Activated CD8-positive, alpha-beta memory T cell treated with anti-CD3 and anti-CD28 coated beads for 4 hours (primary cell): ENCODE measurements around the gene BMP4.

Experiments
- DNase-seq, 2 donors: peaks; one replicate each; pipeline ENCODE4 v3.0.0-alpha.2; 2020; ENCODE audit warnings: low read depth in 2 of 2

BMP4 gene

DNA sequence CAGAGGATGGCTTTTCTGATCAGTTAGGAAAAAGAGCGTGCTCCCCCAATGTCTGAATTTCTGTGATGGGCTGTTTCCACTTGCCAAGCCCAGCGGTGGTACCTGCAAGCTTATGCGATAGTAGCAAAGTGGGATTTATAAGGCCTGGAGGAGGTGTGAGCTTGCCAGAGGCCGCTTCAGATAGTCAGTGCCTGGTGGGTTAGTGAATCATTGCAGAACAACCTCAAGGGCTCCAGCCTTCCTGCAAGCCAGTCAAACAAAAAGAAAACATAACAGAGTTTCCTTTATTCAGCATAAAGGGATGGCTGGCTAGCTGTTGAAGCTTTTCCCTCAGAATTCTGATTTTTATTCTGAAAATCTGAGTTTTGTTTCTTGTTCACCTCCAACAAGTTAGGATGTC, 7.6 kb upstream of the BMP4 start:
- no peak for DNase-seq

DNA sequence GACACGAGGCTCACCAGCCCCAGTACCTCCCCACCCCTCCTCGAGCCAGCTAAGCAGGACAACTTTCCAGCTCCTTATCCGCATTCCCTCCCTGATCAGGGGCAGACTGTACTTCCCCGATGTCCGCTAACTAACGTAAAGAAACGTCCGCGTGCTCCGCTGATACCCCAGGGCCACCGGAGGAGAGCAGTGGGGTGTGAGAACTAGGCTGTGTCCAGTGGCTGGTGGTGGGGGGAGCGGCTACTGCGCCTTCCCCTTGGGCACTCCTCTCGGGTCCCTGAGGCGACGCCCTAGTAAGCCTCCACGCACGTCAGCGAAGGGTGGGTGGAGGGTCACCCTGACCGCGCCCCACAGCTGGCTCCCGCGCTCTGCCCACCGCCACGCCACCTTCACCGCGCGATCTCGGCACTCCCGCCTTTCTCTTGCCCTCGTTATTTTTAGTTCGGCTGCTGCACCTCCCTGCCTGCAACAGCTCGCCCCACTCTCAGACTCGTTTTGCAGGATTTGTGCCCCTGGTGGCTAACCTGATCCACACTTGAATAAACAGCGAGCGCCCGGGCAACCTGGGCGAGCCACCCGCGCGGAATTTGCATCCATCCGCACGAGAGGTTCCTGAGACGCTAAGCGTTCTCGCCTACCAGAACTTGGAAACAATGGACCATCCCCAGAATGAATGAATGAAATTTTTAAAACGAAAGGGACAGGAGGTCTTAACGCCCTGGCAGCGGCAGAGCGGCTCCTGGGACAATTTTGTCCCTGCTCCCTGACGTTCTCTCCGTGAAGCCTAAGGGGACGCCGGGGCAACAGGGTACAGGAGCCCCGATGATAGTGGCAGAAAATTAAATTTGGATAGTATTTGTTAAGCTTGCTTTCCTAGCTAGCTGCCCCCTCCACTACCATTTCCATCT, 6.9 kb upstream of the BMP4 start:
- DNase-seq = no peak

DNA sequence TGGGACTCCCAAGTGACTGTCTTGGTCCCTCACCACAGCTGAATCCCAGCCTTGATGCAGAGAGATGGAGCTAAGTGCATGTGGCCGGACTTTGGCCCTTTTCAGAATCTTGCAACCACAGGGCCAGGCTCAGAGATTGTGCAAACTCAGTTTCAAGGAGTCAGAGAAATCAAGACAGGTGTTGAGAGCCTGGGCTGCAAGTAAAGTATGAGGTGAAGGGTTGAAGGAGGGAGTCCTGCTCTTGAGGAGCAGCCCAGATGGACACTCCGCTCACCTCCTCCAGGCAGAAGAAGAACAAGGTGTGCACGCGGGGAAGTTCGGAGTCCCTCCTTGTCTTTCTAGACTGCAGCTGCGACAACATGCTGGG, 6.3 kb upstream of the BMP4 start:
- DNase-seq = no peak

DNA sequence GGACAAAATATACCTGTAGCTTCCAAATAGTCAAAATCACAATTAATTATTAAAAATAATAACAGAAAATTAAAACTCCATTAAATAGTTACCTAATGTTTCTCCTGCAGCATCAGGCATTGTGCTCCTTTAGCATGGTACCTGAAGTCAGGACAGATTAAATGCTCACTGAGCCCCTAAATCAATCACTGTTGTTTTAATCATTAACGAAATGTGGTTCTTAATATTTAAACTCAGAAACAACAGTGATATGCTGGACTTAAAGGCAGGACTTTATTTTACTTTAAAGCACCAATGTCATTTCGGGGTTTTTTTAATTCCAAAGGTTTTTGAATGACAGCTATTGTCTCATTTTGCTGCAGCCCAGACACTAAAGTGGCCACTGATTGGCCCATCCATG, 2.0 kb upstream of the BMP4 start:
- DNase-seq = no peak

DNA sequence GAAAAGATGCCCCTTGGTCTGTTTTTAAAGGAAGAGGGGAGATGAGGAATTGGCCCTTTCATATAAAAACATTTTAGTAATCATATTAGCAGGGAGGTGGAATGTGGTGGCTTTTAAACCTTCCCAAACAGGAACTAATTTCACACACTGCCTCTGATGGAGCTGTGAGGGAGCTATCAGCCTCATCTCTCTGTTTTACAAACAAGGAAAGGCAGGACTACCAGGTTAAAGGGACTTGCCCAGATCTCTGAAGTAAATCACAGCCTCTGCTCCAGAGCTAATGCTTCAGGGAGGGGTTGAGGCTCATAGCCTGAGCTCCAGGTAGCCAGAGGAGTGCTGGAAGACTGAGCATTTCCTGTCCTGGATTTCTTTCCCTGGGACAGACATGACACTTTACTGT, 1.1 kb upstream of the BMP4 start:
- no peak for DNase-seq

DNA sequence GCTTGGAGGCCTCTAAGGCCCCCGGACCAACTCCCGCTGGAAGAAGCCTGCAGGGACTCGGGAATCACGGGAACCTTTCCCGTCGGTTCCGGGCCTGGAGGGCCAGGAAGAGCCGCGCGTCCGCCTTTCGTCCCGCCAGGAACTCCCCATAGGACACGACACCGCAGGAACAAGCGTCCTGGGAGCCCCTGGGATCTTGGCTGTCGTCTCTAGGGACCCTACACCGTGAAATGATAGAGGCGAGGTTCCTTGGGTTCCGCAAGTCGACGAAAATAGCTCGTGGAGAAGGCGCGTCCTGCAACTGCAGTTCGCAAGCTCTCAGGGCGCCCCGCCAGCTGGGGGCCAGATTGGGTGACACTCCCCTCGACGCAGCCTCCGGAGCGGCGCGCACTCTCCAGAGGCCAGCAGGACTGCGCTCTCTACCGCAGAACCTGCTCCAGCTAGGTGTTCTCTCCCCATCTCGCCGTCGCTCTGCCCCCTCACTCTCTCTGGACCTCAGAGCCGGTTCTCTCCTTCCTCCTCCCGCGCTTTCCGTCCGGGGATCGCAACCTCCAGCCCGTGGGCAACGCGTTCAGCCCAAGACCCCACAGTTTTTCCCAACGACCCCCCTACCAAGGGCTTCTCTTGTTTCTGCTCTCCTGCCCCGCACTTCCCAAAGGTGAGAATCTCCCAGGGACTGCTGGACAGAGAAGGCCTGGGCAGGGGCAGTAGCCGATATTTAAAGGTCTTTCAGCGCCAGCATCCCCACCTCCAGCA, 776 bp downstream of the BMP4 start:
- DNase-seq = no peak

DNA sequence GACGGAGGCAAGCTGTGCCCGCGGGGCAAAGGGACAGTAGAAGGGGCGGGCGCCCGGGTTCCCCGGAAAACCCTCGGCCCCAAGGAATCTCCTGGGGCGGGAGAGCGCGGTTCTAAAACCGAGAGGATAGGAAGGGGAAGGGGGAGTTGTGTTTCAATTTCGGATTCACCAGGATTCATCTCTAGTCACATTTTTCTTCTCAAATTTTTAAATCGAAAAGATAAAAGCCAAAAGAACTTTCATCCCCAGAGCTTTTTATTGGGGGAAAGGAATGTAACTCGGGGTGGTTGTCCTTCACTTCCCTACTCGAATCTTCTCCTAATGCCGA, 1.4 kb downstream of the BMP4 start:
- no peak for DNase-seq

DNA sequence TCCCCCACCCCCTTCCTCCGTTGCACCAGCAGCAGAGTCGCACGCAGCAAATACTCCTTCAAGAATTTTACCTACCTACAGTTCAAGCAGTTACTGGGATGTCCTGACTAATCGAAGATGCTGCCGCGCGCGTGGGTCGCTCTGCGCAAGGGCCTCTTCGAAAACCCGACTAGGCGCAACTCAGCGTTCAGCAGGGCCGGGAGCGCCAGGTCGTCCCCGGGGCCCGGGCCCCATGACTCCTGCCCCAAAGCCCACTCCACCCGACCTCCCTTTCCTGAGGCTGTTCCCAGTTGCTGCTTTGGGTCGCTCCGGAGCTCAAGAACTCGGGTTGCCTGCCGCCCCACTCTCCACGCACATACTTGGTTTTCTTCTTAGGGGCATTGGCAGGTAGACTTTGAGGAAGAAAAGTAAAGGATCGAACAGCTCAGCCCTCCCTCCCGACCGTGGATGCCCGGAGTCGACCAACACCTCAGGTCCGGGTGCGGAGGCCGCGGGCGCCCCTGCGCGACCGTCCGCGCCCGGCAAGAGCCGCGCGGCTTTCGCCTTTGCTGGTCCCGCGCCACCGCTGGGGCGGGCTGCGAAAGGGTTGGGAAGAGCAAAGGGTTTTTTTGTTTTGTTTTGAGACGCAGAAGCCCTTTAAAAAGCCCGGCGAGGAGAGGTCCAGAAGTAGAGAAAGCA, 1.9 kb downstream of the BMP4 start:
- DNase-seq = no peak

DNA sequence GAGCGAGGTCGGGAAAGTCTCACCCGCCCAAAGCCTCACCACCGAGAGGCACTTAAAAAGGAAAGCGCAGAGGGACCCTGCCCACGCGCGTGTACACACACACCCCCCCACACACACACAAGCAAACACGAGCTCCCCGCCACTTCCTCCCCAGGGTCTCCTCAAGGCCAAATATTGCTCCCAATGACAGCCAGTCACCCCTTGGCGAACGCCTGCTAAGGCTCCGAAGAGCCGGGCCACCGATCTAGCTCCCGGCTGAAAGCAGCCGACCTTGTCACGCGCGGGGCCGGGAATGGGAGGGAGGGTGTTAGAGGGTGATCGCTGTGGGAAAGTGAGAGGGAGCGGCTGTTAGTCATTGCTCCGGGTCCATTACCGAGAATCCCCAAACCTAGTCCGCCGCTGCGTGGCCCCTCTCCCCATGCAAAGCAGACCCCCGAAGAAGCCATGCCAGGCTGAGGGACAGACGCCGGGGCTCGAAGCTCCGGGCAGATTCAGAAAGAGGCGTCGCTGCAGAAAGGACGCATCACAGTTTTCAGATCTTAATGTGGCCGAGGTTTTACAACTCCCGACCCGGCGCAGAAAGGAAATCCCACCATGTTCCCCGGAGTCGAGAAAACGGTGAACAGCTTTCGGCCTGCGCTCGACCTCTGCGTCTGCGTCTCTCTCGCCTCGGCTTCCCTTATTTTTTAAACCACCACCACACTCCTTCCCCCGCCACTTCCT, 2.6 kb downstream of the BMP4 start:
- no peak for DNase-seq

DNA sequence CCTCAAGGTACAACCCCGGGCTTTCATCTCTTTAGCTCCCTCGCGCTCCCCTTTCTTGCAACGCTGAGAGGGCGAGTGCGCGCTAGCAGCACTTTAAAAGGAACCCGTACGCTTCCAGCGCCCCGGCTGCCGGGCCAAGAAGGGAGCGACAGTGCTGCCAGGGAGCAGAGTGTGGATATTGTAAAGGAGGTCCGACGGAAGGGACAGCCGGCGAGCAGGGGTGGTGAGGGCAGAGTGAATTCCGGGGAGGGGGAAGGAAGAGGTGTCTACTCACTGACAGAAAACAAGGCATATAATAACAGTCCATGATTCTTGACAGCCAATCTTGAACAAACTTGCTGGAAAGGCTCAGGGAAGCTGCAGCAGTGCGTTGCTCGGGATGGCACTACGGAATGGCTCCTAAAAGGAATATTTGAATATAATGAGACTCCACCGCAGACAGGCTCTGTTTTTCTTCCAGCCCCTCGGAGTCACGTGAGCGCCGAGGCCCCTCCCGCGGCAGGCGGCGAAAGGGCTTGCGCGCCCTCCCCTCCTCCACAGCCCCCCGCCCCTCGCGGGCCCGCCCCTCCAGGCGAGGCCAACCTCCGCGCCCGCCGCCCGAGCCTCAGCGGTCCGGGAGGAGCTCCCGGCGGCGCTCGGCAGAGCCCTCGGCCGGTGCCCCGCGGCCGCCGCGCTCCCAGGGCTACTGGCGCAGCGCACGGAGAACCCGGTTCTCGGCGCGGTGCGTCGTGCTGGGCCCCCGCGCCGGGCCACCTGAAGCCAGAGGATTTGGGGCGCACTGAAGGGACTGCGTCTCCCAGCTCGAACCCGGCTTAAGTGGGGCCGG, 3.4 kb downstream of the BMP4 start:
- no peak for DNase-seq

DNA sequence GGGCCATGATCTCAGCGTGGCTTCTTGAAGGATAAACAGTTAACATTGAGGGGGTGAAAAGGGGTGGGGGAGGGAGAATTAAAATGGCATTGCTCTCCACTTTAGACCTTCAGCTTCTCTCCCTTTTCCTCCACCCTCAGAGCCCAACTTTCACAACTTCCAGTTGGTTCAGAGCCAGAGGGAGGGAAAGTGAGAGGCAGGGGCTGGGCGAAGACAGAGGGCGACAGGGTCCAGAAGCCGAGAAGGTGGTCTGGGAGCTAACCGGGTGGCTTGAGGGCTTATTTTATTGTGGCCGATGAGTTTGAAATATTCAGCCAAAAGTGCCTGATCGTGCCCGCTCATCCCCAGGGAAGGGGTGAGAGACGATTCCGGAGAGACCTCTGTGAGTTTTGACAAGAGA, 4.1 kb downstream of the BMP4 start:
- DNase-seq = no peak

DNA sequence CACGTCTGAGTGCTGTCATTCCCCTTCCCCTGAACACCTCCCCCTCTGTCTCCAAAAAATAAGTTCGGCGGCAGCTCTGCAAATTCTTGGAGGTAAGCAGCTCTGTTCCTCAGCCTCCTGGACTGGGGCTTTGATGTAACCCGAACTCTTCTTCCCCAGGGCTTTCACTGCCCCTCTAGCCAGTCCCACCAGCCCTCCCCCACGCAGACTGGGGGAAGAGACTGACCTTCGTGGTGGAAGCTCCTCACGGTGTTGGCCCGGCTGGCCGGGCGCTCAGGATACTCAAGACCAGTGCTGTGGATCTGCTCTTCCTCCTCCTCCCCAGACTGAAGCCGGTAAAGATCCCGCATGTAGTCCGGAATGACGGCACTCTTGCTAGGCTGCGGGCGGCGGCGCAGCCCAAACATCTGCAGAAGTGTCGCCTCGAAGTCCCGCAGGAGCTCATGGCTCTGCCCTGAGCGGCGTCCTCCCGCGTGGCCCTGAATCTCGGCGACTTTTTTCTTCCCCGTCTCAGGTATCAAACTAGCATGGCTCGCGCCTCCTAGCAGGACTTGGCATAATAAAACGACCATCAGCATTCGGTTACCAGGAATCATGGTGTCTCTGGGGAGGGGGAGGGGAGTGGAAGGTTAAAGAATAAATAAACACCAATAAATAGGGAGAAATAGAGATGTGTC, 4.9 kb downstream of the BMP4 start:
- DNase-seq = no peak

DNA sequence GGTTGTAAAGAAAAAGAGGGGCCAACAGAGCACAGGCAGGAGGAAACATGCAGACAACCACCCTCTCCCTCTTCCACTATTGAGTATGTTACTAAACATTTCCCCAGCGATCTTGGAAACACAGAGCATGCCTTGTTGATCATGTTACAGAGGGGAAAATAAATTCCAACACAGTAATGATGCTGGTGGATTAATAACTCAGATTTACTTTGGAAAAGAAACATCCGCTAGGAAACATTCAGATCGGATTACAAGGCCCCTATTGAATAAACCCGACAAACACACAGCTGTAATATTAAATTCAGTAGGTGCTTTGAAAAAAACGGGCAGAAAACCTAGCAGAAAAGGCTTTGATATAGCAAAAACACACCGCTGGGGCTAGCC, 5.4 kb downstream of the BMP4 start:
- DNase-seq = no peak

DNA sequence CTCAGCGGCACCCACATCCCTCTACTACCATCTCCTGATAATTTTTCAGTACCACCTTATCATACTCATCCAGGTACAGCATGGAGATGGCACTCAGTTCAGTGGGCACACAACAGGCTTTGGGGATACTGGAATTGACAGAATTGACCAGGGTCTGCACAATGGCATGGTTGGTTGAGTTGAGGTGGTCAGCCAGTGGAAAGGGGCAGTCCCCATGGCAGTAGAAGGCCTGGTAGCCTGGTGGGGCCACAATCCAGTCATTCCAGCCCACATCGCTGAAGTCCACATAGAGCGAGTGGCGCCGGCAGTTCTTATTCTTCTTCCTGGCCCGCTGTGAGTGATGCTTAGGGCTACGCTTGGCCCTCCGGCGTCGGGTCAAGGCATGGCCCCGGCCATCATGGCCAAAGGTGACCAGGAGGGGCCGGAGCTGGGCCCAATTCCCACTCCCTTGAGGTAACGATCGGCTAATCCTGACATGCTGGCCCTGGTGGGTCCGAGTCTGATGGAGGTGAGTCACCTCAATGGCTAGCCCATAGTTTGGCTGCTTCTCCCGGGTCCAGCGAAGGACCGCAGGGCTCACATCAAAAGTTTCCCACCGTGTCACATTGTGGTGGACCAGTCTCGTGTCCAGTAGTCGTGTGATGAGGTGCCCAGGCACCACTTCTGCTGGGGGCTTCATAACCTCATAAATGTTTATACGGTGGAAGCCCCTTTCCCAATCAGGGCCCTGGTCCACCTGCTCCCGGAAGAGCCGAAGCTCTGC, 6.4 kb downstream of the BMP4 start:
- DNase-seq = no peak

DNA sequence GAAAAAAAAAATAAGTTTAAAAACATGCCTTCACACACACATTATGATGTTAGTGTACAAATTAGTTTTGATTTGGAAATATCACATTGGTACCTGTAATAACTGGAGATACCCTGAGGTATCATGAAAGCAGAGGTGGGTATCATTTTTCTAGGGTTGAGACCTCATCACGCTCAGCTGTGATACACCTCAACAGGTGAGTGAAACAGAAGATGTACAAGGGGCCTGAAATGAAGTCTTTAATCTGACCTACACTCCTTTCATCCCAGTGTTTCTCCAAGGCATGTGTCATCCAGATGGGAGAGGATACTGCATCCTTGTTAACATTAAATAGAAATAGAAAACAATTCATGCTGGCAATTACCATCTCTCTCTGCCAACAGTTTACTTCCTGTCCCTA, 7.4 kb downstream of the BMP4 start:
- DNase-seq = no peak

DNA sequence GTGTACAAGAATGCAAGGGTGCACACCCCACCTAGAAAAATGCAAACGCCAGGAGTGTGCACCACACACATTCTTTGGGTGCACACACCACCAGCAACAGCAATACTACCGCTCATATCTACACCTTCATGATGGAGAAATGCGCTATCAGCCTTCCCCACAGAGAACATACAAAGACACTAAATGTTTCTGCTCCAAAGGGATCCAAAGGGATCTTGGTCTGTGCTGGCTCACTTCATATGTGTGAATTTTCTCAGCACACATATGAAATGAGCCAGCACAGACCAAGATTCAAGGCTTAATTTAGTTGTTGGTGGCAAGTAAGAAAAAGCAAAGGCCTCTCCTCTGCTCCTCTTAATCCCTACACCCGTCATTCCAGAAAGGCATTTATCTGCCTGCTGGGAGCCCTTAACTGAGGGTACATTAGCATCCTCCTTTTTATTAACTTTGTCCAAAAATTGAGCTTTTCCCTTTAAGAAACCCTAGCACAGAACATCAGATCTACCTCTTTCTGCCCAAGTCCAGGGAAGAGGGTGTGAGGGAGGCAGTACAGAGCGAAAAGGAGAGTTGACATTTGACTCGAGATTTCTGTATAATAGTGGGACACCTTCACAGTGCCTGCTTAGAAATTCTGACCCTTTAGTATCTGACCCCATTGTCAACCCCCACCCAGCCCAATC, 8.3 kb downstream of the BMP4 start:
- no peak for DNase-seq

DNA sequence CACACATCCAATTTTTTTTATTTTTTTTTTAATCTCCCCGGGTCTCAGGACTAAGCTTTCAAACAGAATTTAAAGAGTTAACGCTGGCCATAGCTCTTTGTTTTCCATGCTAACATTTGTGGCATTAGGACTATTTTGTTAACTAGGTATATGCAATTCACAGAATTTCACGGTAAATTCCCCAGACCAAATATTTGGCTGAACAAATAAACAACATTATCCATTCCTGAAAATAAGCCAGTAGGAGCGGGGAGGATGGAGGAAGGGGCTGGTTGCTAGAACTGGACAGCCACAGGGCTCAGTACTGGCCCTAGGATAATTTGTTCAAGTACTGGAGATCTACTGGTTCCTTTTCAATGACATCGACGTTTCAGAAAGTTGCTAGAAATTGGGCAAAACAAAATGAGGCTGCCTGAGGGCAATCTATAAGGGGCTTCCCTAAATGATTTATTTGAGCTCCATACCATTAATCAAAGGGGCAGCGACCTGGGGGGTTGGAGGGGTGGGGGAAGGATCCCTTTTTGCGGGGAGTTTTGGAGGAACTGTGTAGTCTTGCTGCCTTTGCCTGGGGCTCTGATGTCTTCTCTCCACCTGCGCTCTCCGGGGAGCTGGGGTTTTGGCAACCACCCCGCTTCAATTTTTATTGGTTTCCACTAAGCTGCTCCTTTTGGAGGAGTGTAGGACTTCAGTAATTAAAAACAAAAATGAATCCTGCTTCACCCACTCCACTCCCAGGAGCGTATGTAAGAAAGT, 9.0 kb downstream of the BMP4 start:
- no peak for DNase-seq

DNA sequence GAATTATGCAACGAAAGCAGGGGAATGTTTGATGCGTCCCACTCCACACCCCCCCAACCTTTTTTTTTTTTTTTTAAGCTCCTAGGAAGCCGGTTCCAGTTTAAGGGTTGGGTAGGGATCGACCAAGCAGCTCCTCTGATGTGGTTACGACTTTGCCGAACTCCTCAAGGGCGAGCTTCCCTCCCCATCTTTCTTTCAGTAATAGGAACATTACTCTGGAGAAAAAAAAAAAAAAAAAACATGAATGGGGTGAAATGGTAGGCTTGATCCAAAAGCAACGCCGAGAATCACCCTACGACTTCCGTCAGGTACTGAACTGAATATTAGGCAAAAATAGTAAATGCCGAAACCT, 9.6 kb downstream of the BMP4 start:
- DNase-seq = no peak
